Measurements from ENCODE around the gene RIOK2.
A peak's percentile ranks its signal among the peaks of the same experiment; 100 is the strongest.
"Not testable (repeated sequence)": the region's sequence is repeated elsewhere in the genome, so short reads cannot be mapped to it uniquely, and the experiment has no call there.

RIOK2 gene

DNA sequence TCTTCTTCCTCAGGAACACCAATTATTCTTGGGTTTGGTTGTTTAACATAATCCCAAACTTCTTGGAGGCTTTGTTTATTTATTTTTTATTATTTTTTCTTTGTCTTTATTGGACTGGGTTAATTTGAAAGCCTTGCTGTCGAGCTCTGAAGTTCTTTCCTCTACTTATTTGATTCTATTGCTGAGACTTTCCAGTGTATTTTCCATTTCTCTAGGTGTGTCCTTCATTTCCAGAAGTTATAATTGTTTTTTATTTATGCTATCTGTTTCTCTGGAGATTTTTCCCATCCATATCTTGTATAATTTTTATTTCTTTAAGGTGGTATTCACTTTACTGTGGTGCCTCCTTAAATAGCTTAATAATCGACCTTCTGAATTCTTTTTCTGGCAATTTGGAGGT, 8.8 kb upstream of the RIOK2 start:
- no peak for TF ChIP-seq CTCF (conservative IDR thresholded peaks at IDR 0.05; ENCODE audit: low read depth, low read length)
- DNase-seq (ENCODE audit: low read depth) = no peak
- H3K4me3 ChIP-seq (ENCODE audit: low read length) = no peak overlapping the region

GRCh38 chr5:97189523-97189922, 6.5 kb upstream of the RIOK2 start:
- DNase-seq (ENCODE audit: low read depth); H3K4me3 ChIP-seq (ENCODE audit: low read length): not testable (repeated sequence)

DNA sequence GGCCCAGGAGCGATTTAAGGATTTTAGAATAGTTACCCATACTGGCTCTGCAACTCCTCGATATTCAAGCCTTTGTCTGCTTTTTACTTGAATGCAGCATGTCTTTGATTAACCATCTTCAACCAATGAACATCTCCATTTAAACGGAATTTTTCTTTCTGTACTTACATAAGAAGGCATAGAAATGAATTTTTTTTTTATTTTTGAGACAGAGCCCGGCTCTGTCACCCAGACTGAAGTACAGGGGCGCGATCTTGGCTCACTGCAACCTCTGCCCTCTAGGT, 825 bp upstream of the RIOK2 start:
- H3K4me3 ChIP-seq (ENCODE audit: low read length) = peak overlapping the region; percentile 95
- no peak for DNase-seq (ENCODE audit: low read depth)
- TF ChIP-seq CTCF (conservative IDR thresholded peaks at IDR 0.05; ENCODE audit: low read depth, low read length) = no peak

DNA sequence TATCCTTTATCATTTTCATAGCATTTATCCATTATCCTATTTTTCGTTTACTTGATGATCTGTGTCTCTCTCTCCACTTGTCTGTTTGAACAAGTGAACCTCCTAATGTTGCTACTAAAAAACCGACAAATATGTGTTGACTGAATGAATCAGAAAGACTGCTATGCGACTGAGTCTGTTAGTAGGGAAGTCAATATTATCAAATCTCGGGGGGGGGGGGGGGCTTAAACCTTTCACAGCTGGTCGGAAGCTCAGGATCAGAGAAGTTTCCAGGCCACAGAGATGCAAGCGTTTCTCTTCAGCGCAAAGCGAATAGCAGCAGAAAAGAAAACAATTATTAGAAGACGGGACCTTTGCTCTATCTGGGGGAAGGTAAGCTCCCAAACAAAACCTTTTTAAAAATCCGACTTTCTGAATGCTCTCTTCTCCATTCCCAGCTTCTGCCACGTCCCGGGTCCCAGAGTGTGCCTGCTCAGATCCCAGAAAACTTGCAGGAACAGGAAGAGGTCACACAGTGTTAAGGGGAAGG, 412 bp downstream of the RIOK2 start:
- no peak for DNase-seq (ENCODE audit: low read depth)
- H3K4me3 ChIP-seq (ENCODE audit: low read length) = peak overlapping the region; percentile 95
- TF ChIP-seq CTCF (conservative IDR thresholded peaks at IDR 0.05; ENCODE audit: low read depth, low read length) = no peak

DNA sequence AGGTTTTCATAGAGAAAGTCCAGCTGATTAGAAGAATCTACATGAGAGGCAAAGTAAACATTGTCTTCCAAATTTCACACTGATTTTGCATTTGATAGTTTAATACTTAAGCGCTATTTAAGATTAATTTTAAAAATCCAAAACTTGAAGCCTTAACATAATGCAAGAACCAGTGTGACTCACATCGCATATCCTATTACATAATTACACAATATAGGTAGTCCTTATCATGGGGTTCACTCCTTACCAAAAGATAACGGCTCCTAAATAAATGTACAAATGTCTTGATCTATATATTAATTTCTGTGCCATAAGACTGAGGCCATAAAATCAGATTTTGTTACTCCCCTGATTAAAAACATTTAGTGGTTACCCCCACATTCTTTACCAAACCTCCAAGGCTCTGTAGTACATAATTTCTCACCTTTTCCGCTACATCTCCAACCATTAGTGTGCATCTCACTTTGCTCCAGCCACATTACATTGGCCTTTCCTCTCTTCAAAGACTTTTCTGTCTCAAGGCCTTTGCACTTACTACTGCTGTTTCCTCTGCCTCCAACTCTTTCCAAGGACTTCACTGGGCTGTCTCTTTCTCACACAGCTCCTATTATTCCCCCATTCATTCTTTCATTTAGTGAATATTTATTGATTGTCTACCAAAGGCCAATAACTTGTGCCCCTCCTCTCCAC, 1.0 kb downstream of the RIOK2 start:
- peak overlapping the region; percentile 95 for H3K4me3 ChIP-seq (ENCODE audit: low read length)
- DNase-seq (ENCODE audit: low read depth) = no peak
- TF ChIP-seq CTCF (conservative IDR thresholded peaks at IDR 0.05; ENCODE audit: low read depth, low read length) = no peak

- H3K4me3 ChIP-seq (ENCODE audit: low read length); DNase-seq (ENCODE audit: low read depth): not testable (repeated sequence)
Measured at GRCh38 chr5:97179457-97179856, 3.6 kb downstream of the RIOK2 start.

- no peak overlapping the region for H3K4me3 ChIP-seq (ENCODE audit: low read length)
- TF ChIP-seq CTCF (conservative IDR thresholded peaks at IDR 0.05; ENCODE audit: low read depth, low read length) = no peak
- no peak for DNase-seq (ENCODE audit: low read depth)
Measured at GRCh38 chr5:97172227-97172626, 10.8 kb downstream of the RIOK2 start.

DNA sequence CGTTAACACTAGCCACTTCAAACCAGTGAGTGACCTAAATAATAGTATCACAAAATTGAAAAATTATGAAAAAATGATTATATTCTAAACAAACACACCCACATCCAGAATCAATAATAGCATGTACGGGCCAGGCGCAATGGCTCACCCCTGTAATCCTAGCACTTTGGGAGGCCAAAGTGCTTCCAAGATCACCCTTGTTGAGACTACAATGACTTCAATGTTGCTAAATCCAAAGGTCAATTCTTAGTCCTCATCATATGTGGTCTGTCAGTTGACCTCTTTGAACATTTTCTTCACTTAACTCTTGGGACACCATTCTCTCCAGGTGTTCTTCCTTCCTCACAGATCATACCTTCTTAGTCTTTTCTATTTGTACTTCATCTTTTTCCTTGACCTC, 11.3 kb downstream of the RIOK2 start:
- no peak for DNase-seq (ENCODE audit: low read depth)
- no peak overlapping the region for H3K4me3 ChIP-seq (ENCODE audit: low read length)
- no peak for TF ChIP-seq CTCF (conservative IDR thresholded peaks at IDR 0.05; ENCODE audit: low read depth, low read length)
